GM12801 (cell line): ENCODE results near the gene FCER2.

Source experiments
- CTCF ChIP-seq: IDR thresholded peaks from one replicate; pipeline ENCODE4 v1.5.1; 2011; ENCODE audit warnings: control low read depth; ENCODE audit not compliant: insufficient read length; ENCODE audit errors: extremely low read depth

FCER2 gene

GRCh38 chr19:7658219-7658686 lies 43.7 kb downstream of the FCER2 start:
- no peak for TF ChIP-seq CTCF

- no peak for TF ChIP-seq CTCF
Observed at GRCh38 chr19:7657131-7657751, 44.7 kb downstream of the FCER2 start.

GRCh38 chr19:7655581-7655980 lies 46.4 kb downstream of the FCER2 start:
- TF ChIP-seq CTCF: no peak

- TF ChIP-seq CTCF: no peak
Observed at GRCh38 chr19:7654401-7654800, 47.5 kb downstream of the FCER2 start.

- no peak for TF ChIP-seq CTCF
Observed at GRCh38 chr19:7652061-7652641, 49.8 kb downstream of the FCER2 start.

- TF ChIP-seq CTCF: no peak
Observed at GRCh38 chr19:7650148-7650547, 51.8 kb downstream of the FCER2 start.

GRCh38 chr19:7648265-7649014 lies 53.5 kb downstream of the FCER2 start:
- TF ChIP-seq CTCF: no peak
